Stimulated activated CD4-positive, alpha-beta T cell treated with anti-CD3 and anti-CD28 coated beads, Interleukin-15, amount 100 ng/mL, for 24 hours (primary cell): Measurements from ENCODE around the gene RDH5.

Experiments
- DNase-seq: peaks from one replicate; pipeline ENCODE4 v3.0.0-alpha.2; 2020

The RDH5 gene

GRCh38 chr12:55715169-55715764, 4.9 kb upstream of the RDH5 start:
- no peak for DNase-seq

DNA sequence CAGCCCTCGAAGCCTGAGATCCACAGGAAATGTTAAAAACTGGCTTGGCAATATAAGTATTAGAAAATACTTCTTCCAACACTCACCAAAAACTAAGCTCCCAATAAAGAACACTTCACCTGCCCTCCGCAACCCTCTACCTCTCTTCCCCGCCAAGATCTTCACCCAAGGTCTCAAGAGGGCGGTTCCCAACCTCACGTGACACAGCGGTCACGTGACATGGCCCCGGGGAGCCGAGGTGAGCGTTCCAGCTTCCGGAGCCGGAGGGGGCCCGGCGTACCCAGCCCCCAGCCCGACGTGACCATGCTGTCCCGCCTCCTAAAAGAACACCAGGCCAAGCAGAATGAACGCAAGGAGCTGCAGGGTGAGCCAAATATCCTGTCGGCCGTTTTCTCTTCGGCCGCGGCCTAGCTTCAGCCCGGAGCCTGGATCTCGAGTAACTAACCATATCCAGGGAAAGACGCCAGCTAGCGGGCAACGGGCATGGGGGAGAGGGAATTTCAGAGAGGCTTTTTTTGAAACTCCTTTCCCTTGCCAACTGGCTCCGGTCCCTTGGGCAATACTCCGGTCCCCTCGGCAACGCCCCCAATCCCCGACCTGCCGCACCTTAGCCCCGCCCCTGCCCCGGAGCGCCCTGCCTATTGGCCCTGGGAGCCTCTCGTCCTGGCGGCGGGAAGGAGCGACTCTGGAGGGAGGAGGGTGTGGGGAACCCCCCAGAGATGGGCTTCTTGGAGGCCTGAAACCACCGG, 4.2 kb upstream of the RDH5 start, which contains the start of gene BLOC1S1:
TSS of gene BLOC1S1 (plus strand) at position 214 of the 749 bp plus-strand sequence. CDS start at position 220, 6 bp downstream.
- DNase-seq: peak; percentile 98

- DNase-seq: no peak
Measured at GRCh38 chr12:55716582-55716957, 3.6 kb upstream of the RDH5 start.

GRCh38 chr12:55717011-55718007, 2.9 kb upstream of the RDH5 start:
- DNase-seq: peak; percentile 42

- no peak for DNase-seq
Measured at GRCh38 chr12:55718015-55718414, 2.2 kb upstream of the RDH5 start.

DNA sequence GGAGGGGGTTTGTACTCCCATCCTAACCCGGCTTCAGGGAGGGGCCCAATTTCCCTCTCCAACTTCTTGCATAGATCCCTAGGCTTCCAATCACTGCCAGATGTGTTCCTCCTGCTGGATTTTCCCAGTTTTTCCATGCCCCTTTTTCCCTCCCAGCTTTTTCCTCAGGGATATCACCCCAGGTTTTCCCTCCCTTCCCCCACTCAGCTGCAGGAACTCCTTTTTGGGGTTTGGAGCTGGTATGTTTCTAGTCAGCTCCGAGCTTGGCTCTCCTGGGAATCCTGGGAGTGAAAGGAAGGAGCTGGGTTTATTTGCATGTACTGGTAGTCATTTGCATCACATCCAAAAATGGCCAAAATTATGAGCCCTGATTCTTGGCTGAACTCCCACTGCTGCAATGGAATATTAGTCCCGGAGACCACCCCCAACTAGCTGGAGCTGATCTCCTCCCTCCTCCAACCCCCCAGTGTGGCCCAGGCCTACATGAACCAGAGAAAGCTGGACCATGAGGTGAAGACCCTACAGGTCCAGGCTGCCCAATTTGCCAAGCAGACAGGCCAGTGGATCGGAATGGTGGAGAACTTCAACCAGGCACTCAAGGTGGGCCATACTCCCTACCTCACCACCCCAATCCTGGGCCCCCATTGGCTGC, 1.4 kb upstream of the RDH5 start:
- no peak for DNase-seq

GRCh38 chr12:55719371-55719770, 822 bp upstream of the RDH5 start:
- DNase-seq: no peak

DNA sequence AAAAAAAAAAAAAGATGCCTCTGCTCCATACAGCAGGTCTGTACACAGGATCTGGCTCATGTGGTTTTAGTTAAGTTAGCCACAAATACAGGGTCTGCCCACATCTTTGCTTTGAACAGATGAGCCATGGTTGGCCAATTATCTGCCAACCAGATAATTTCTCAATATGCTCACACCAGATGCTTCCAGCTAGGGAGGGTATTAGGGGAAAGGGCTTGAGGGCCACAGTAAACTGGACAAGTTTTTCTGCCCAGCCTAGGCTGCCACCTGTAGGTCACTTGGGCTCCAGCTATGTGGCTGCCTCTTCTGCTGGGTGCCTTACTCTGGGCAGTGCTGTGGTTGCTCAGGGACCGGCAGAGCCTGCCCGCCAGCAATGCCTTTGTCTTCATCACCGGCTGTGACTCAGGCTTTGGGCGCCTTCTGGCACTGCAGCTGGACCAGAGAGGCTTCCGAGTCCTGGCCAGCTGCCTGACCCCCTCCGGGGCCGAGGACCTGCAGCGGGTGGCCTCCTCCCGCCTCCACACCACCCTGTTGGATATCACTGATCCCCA, 776 bp downstream of the RDH5 start:
- DNase-seq: no peak

DNA sequence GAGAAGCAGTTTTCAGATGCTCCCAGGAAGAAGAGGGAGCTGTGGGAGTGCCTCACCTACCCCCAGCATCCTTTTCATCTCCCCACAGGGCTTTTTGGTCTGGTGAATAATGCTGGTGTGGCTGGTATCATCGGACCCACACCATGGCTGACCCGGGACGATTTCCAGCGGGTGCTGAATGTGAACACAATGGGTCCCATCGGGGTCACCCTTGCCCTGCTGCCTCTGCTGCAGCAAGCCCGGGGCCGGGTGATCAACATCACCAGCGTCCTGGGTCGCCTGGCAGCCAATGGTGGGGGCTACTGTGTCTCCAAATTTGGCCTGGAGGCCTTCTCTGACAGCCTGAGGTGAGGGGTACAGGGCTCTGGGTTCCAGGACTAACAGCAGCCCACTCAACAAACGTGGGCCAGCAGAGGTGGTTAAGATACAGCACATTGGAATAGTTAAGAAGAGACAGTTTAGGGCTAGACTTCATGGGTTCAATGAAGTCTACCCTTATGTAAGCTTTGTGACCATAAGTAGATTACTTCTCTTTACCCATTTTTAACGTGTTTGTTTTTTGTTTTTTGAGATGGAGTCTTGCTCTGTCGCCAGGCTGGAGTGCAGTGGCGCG, 1.5 kb downstream of the RDH5 start:
- DNase-seq: no peak

DNA sequence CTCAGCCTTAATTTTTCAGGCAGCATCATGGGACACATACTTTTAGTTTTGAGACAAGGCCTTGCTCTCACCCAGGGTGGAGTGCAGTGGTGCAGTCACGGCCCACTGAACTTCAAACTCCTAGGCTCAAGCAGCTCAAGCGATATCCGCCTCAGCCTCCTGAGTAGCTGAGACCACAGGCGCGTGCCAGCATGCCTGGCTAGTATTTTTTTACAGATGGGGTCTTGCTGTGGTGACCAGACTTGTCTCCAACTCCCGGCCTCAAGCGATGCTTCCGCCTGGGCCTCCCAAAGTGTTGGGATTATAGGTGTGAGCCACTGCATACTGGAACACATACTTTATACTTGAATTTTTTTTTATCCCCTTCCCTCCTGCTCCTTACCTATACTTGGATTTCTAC, 2.8 kb downstream of the RDH5 start:
- DNase-seq: no peak

- no peak for DNase-seq
Measured at GRCh38 chr12:55723516-55724225, 3.5 kb downstream of the RDH5 start.

DNA sequence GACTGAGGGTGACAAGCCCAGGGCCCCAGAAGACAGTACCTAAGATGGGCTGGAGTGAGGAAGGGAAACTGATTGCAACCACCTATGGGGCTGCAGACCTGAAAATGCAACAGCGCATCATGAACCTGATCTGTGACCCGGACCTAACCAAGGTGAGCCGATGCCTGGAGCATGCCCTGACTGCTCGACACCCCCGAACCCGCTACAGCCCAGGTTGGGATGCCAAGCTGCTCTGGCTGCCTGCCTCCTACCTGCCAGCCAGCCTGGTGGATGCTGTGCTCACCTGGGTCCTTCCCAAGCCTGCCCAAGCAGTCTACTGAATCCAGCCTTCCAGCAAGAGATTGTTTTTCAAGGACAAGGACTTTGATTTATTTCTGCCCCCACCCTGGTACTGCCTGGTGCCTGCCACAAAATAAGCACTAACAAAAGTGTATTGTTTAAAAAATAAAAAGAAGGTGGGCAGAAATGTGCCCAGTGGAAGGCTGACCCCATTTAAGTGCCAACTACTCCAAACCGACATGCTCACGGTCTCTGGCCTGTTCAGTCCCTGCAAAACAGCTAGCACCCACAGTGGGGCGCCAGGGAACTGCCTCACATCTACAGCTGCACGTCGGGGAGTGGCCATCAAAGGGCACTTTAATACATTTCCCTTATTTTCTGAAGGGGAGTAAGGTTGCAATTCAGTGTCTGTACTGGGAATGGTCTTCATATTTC, 4.2 kb downstream of the RDH5 start:
- peak; percentile 76 for DNase-seq

- DNase-seq: no peak
Measured at GRCh38 chr12:55724940-55725309, 4.7 kb downstream of the RDH5 start.

GRCh38 chr12:55725556-55725955, 5.4 kb downstream of the RDH5 start:
- no peak for DNase-seq

- DNase-seq: no peak
Measured at GRCh38 chr12:55726971-55727370, 6.8 kb downstream of the RDH5 start.

DNA sequence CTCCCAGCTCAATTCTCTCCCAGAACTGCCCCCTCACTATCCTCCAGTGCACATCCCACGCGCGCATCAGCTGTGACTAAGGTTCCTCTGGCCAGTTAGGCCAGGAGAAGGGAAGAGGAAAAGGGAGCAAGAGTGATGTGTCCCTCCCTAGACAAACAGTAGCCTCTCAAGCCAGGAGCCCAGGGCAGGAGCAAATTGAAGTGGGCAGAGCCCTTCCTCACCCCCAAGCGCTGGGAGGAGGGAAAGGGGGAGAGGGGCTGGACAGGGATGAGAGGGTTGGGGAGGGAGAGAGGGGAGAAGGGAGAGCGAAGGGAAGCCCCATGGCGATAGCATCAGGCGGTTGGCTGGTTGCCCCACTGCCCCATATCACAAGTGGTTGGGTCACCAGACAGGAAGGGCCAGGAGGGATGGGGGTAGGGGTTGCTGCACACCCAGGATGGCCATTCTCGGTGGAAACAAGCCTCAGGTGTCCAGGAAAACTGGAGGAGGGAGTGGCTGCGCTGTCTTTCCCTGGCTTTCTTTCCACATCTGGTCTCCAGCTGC, 7.5 kb downstream of the RDH5 start:
- no peak for DNase-seq

DNA sequence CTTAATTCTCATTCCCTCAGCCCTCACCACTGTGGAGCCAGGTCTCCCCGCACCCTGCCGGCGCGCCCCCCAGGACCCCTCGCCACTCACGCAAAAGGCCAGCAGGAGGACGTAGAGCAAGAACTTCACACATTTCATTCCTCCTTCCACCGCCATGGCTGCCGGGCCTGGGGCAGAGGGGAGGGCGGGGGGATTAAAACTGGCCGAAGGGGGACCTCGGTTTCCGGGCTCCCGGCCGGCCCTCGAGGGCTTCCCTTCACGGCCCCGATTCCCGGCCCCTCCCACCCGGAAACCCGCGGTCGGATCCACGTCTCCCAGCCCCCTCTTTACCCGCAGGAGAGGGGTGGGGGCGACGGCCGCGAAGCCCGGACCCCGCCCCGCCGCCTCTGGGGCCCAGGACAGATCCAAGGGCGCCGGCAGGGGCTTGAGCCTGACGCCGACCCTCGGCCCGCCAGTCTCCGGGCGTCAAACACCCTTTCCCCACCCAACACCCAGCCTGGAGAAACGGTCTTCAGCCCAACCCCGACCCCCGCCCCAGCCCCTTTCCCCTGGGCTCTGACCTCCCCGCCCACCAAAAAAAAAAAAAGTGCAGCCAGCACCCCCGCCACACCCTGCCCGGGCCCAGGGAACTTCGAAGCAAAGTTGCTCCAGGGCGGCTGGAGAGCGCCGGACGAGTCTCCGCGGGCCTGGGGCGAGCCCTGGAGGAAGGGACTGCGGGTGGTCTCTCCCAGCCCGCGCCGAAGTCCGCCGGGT, 8.2 kb downstream of the RDH5 start:
- peak; percentile 41 for DNase-seq

- DNase-seq: peak; percentile 89
Measured at GRCh38 chr12:55728939-55729818, 9.0 kb downstream of the RDH5 start, which contains the start of gene CD63. Gene CD63 (minus strand): TSS chr12:55729009. CDS start chr12:55728341, 668 bp downstream.
